Measurements from ENCODE around the gene CAPN12.

DNA sequence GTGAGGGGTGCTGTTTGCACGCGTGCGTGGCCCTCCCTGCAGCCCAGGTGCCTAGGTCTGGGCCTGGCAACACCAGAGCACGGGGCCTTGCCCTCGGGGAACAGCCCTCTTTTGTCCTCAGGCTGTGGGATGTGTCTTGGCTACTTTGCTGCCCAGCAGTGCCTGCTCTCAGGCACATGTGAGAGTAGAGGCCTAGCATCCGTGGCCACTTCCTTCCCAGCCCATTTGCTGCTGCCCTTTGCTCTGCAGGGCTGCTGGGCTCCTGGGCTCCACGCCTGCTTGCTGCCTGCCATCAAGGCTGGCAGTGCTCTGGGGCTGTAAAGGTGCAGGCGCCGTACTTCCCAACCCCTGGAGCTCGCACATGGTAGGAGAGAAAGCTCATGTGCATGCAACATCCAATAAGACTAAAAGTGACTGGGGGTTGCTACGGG lies 46.6 kb downstream of the CAPN12 start:
- TF ChIP-seq, protein P1, sequence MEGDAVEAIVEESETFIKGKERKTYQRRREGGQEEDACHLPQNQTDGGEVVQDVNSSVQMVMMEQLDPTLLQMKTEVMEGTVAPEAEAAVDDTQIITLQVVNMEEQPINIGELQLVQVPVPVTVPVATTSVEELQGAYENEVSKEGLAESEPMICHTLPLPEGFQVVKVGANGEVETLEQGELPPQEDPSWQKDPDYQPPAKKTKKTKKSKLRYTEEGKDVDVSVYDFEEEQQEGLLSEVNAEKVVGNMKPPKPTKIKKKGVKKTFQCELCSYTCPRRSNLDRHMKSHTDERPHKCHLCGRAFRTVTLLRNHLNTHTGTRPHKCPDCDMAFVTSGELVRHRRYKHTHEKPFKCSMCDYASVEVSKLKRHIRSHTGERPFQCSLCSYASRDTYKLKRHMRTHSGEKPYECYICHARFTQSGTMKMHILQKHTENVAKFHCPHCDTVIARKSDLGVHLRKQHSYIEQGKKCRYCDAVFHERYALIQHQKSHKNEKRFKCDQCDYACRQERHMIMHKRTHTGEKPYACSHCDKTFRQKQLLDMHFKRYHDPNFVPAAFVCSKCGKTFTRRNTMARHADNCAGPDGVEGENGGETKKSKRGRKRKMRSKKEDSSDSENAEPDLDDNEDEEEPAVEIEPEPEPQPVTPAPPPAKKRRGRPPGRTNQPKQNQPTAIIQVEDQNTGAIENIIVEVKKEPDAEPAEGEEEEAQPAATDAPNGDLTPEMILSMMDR (conservative IDR thresholded peaks at IDR 0.05; ENCODE audit: low read length) = no peak
- no peak for TF ChIP-seq EZH2phosphoT487 (IDR thresholded peaks at IDR 0.05; ENCODE audit: borderline replicate concordance)
